IMR-90 (cell line): ENCODE results near the gene ACKR4. TPM values are rescaled to one million over a fixed set of nuclear protein-coding genes. Genes with fewer than 3 reads are reported as not detected.

Experiments used
- ATAC-seq: fragments of 200-7000 bp; cut with Tn5 transposase; 2 replicates; pipeline ENCODE4 v1.9.1; 2020; ENCODE audit warnings: low read depth, mild to moderate bottlenecking, moderate library complexity
- BruUV-seq: library from RNA; stranded (reverse); fragments of 400-500 nt; replicated peaks from 2 replicates; lab custom pipeline; 2021; lab: Mats Ljungman, UMichigan
- CTCF ChIA-PET: fragments of 300-600 bp; formaldehyde crosslinking; extraction: SDS; loops from one replicate; lab custom pipeline; 2021; ENCODE audit warnings: antibody characterized with exemption; lab: Yijun Ruan, JAX
- POLR2A ChIA-PET: fragments of 300-600 bp; sonication (Branson Sonifier 250); formaldehyde crosslinking; loops from one replicate; lab custom pipeline; 2022; ENCODE audit warnings: antibody characterized with exemption; ENCODE audit not compliant: unreplicated experiment; lab: Charles Lee
- DNase-seq: peaks from one replicate; pipeline ENCODE4 v3.0.0; 2013
- H2AFZ ChIP-seq: replicated peaks from 2 replicates; pipeline ENCODE3; 2013; ENCODE audit warnings: low read length, mild to moderate bottlenecking; ENCODE audit not compliant: poor library complexity
- H2AK5ac ChIP-seq: 2 replicates; pipeline ENCODE4 v1.6.1; 2013; ENCODE audit warnings: low read depth, low read length, inconsistent platforms
- H2AK9ac ChIP-seq: replicated peaks from 2 replicates; pipeline ENCODE3; 2013; ENCODE audit warnings: mild to moderate bottlenecking, low read depth, low read length, moderate library complexity; ENCODE audit not compliant: poor library complexity
- H2BK120ac ChIP-seq: 2 replicates; pipeline ENCODE4 v1.6.1; 2013; ENCODE audit warnings: low read depth, low read length, inconsistent platforms
- H2BK15ac ChIP-seq: 3 replicates; pipeline ENCODE4 v1.6.1; 2013; ENCODE audit warnings: low read depth, low read length, inconsistent platforms
- H2BK20ac ChIP-seq: 2 replicates; pipeline ENCODE4 v1.6.1; 2013; ENCODE audit warnings: low read depth, mild to moderate bottlenecking, inconsistent platforms, low read length, moderate library complexity
- H2BK5ac ChIP-seq: 2 replicates; pipeline ENCODE4 v1.6.1; 2013; ENCODE audit warnings: mild to moderate bottlenecking, low read depth, low read length, inconsistent platforms; ENCODE audit not compliant: poor library complexity, severe bottlenecking
- H3K14ac ChIP-seq: replicated peaks from 2 replicates; pipeline ENCODE4 v1.6.1; 2013; ENCODE audit warnings: low read depth, low read length, inconsistent platforms
- H3K18ac ChIP-seq: 2 replicates; pipeline ENCODE4 v1.6.1; 2013; ENCODE audit warnings: low read depth, low read length, control low read depth
- H3K23ac ChIP-seq: 2 replicates; pipeline ENCODE4 v1.6.1; 2013; ENCODE audit warnings: low read depth, low read length, inconsistent platforms
- H3K27ac ChIP-seq: 2 replicates; pipeline ENCODE4 v1.5.1; 2013; ENCODE audit warnings: mild to moderate bottlenecking, control low read depth, low read length; ENCODE audit not compliant: insufficient read depth
- H3K27me3 ChIP-seq: 2 replicates; pipeline ENCODE4 v1.6.1; 2013; ENCODE audit warnings: low read length; ENCODE audit not compliant: control insufficient read depth, insufficient read depth
- H3K36me3 ChIP-seq: 2 replicates; pipeline ENCODE4 v1.6.1; 2013; ENCODE audit warnings: low read length, mixed read lengths; ENCODE audit not compliant: control insufficient read depth, insufficient read depth
- H3K4ac ChIP-seq: 2 replicates; pipeline ENCODE4 v1.6.1; 2013; ENCODE audit warnings: low read depth, low read length, inconsistent platforms
- H3K4me1 ChIP-seq: 2 replicates; pipeline ENCODE4 v1.6.1; 2013; ENCODE audit warnings: low read length, mixed read lengths; ENCODE audit not compliant: control insufficient read depth, insufficient read depth
- H3K4me2 ChIP-seq: 2 replicates; pipeline ENCODE4 v1.6.1; 2013; ENCODE audit warnings: low read depth, mild to moderate bottlenecking, control low read depth, low read length, moderate library complexity
- H3K4me3 ChIP-seq: 2 replicates; pipeline ENCODE4 v1.5.1; 2013; ENCODE audit warnings: low read depth, mild to moderate bottlenecking, control low read depth, low read length, moderate library complexity; ENCODE audit not compliant: insufficient read depth
- H3K56ac ChIP-seq: 2 replicates; pipeline ENCODE4 v1.6.1; 2013; ENCODE audit warnings: low read length, inconsistent platforms; ENCODE audit not compliant: insufficient read depth; ENCODE audit errors: extremely low read depth
- H3K79me1 ChIP-seq, 2 experiments: 2 replicates each; pipeline ENCODE4 v1.6.1; 2013; ENCODE audit warnings: low read length in 2 of 2, inconsistent platforms in 1 of 2, low read depth in 1 of 2
- H3K9ac ChIP-seq: 2 replicates; pipeline ENCODE4 v1.6.1; 2013; ENCODE audit warnings: low read depth, low read length, control low read depth
- H3K9me1 ChIP-seq: 2 replicates; pipeline ENCODE4 v1.6.1; 2013; ENCODE audit warnings: low read length, inconsistent platforms; ENCODE audit not compliant: insufficient read depth
- H3K9me3 ChIP-seq: 2 replicates; pipeline ENCODE4 v1.6.1; 2013; ENCODE audit warnings: low read length; ENCODE audit not compliant: control insufficient read depth, insufficient read depth
- H4K20me1 ChIP-seq: 2 replicates; pipeline ENCODE4 v1.6.1; 2013; ENCODE audit warnings: low read length, inconsistent platforms; ENCODE audit not compliant: insufficient read depth
- H4K5ac ChIP-seq: 2 replicates; pipeline ENCODE4 v1.6.1; 2013; ENCODE audit warnings: mild to moderate bottlenecking, low read depth, low read length, control low read depth
- H4K8ac ChIP-seq, 2 experiments: 2 replicates each; pipeline ENCODE4 v1.6.1; 2013; ENCODE audit warnings: low read depth in 2 of 2, low read length in 2 of 2, control low read depth in 1 of 2, inconsistent platforms in 1 of 2
- H4K91ac ChIP-seq: 2 replicates; pipeline ENCODE4 v1.6.1; 2013; ENCODE audit warnings: low read depth, low read length, inconsistent platforms; ENCODE audit not compliant: insufficient read depth
- CEBPB ChIP-seq: IDR thresholded peaks from 2 replicates; pipeline ENCODE4 v1.6.1; 2012; ENCODE audit warnings: low read depth, low read length, improper control_type of control experiment
- CHD1 ChIP-seq: IDR thresholded peaks from 2 replicates; pipeline ENCODE4 v1.6.1; 2012; ENCODE audit warnings: low read depth, low read length, improper control_type of control experiment
- FOS ChIP-seq: fragments of 150-350 bp; IDR thresholded peaks from 2 replicates; pipeline ENCODE4 v1.6.1; 2016; ENCODE audit warnings: low read depth, low read length
- MAFK ChIP-seq: IDR thresholded peaks from 2 replicates; pipeline ENCODE4 v1.6.1; 2012; ENCODE audit warnings: low read depth, low read length, improper control_type of control experiment
- MAZ ChIP-seq: IDR thresholded peaks from 2 replicates; pipeline ENCODE4 v1.6.1; 2012; ENCODE audit warnings: low read depth, mild to moderate bottlenecking, low read length, improper control_type of control experiment, moderate library complexity, borderline replicate concordance
- MXI1 ChIP-seq: IDR thresholded peaks from 2 replicates; pipeline ENCODE4 v1.6.1; 2012; ENCODE audit warnings: low read depth, mild to moderate bottlenecking, low read length, moderate library complexity, borderline replicate concordance
- NFE2L2 ChIP-seq: fragments of 150-350 bp; IDR thresholded peaks from 2 replicates; pipeline ENCODE4 v1.6.1; 2016; ENCODE audit warnings: low read depth, mild to moderate bottlenecking, low read length
- POLR2A ChIP-seq: IDR thresholded peaks from 2 replicates; pipeline ENCODE4 v1.6.1; 2012; ENCODE audit warnings: mild to moderate bottlenecking, low read depth, low read length
- RAD21 ChIP-seq: IDR thresholded peaks from 2 replicates; pipeline ENCODE4 v1.6.1; 2012; ENCODE audit warnings: low read length, improper control_type of control experiment
- RCOR1 ChIP-seq: IDR thresholded peaks from 2 replicates; pipeline ENCODE4 v1.6.1; 2012; ENCODE audit warnings: mild to moderate bottlenecking, low read length, improper control_type of control experiment; ENCODE audit not compliant: insufficient replicate concordance
- RFX5 ChIP-seq: IDR thresholded peaks from 2 replicates; pipeline ENCODE4 v1.8.0; 2012; ENCODE audit warnings: low read depth, mild to moderate bottlenecking, low read length, moderate library complexity
- SMC3 ChIP-seq: fragments of 150-350 bp; IDR thresholded peaks from 2 replicates; pipeline ENCODE4 v1.6.1; 2016; ENCODE audit warnings: low read depth, mild to moderate bottlenecking, antibody characterized with exemption, low read length, moderate library complexity
- WGBS, 2 experiments: methylation state at CpG; one replicate each; pipeline versions ENCODE4 v1.1.5 to v1.1.7; 2013; ENCODE audit warnings: missing lambda C conversion rate in 2 of 2; ENCODE audit not compliant: insufficient read length in 1 of 2; ENCODE audit errors: extremely low coverage in 2 of 2; 5-methylcytosine and 5-hydroxymethylcytosine counted together
- dilution Hi-C: fragments of 300-500 bp; cut with HindIII; formaldehyde crosslinking; loops from one replicate; pipeline ENCODE4 v1.14.3; 2018; ENCODE audit warnings: low sequenced_read_pairs; ENCODE audit not compliant: unreplicated experiment
- in situ Hi-C: fragments of 300-500 bp; cut with MboI; formaldehyde crosslinking; loops from 3 replicates; pipeline ENCODE4 v1.14.3; 2019; ENCODE audit warnings: low sequenced_read_pairs, inconsistent platforms, mixed read lengths
- intact Hi-C: fragments of 100-400 bp; cut with micrococcal nuclease; formaldehyde crosslinking; loops from 2 replicates; pipeline ENCODE4 v1.10.0; 2022
- polyA plus RNA-seq, 3 experiments: library from polyadenylated mRNA; depleted of rRNA; stranded (reverse); fragments of >200 nt; gene quantifications; 2 replicates each; pipeline ENCODE4 v1.2.3, GENCODE V29; 2012; ENCODE audit warnings: low replicate concordance in 1 of 3
- total RNA-seq: library from RNA; depleted of rRNA; stranded (reverse); fragments of >200 nt; gene quantifications from 2 replicates; pipeline ENCODE4 v1.2.3, GENCODE V29; 2012
- TF ChIP-seq, protein P1 (sequence below): fragments of 150-350 bp; IDR thresholded peaks from 2 replicates; pipeline ENCODE4 v1.6.1; 2016; ENCODE audit warnings: low read depth, mild to moderate bottlenecking, low read length, moderate library complexity, borderline replicate concordance
- TF ChIP-seq, protein P2 (sequence below): conservative IDR thresholded peaks from 2 replicates; pipeline ENCODE4 v1.5.1; 2012; ENCODE audit warnings: mild to moderate bottlenecking, low read depth, low read length, improper control_type of control experiment
- TF ChIP-seq, protein P3 (sequence below): fragments of 150-350 bp; IDR thresholded peaks from 2 replicates; pipeline ENCODE4 v1.6.1; 2017; ENCODE audit warnings: mild to moderate bottlenecking, antibody characterized with exemption, low read length, low read depth

ACKR4 gene
- total and polyA plus RNA-seq, 2 of the 4 experiments (the other 2 are of a cell fraction) = 0.18 TPM; not detected in 1

DNA sequence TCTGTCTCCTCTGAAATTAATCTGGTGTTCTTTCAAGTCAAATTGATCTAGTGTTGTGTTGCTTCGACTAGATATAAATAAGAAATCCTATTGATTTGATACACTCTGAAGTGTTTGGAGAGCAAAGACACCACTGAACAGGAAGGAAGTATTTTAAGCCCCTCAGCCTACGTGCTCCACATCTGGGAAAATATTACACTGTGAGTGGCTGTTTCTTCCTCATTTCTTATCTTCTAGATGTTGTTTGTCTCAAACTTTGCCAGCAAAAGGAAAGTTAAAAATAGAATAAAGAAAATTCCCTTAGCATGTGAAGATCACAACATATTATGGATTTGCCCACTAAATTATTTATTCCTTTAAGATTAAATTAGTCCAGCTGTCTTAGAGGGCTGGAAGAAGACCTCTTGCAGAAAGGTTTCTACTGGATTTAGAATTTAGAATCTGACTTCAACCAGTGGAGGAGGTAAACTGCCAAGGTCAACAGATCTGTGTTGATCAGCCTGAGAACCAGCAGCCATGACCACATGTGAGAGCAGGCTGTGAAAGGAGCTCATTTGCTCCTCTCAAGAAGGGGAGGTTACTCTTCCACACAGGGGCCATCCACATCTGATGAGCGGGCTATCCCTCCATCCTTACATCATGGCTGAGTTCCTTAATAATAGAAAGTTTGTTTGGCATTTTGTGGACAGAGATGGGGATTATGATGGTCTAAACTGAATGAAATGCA lies 46.3 kb upstream of the ACKR4 start:
- in situ Hi-C loops (no loop called here), dilution Hi-C loops (no loop called here), intact Hi-C loops (no loop called here)
- H4K91ac ChIP-seq = peak overlapping the region; percentile 11; the same call in 1 of the 2 replicates
- peak overlapping the region; percentile 72; the same call in 1 of the 2 replicates for H2BK20ac ChIP-seq
- peak overlapping the region; percentile 30 for H2BK120ac ChIP-seq
- H2AFZ ChIP-seq = no peak overlapping the region
- no peaks in the 10 kb centered on the region for H3K27me3 ChIP-seq
- CTCF ChIA-PET = interaction anchor here (0.9 kb wide), 1 partner anchor 15 kb away, joined by 3 read pairs; no protein-coding TSS in a partner anchor
- no peaks in the 10 kb centered on the region for H3K79me1 ChIP-seq
- no peak overlapping the region for H2BK5ac ChIP-seq
- H3K56ac ChIP-seq = no peak overlapping the region
- peak overlapping the region in 1 of 2 experiments; percentile 67; a peak in 1 of 4 replicates for H4K8ac ChIP-seq
- DNase-seq (peak; percentile 26), ATAC-seq (no peak)
- peaks cover 14% of the 10 kb centered on the region for H3K4me1 ChIP-seq
- H3K36me3 ChIP-seq = no peaks in the 10 kb centered on the region
- peak overlapping the region; percentile 38; the same call in 1 of the 2 replicates for H3K14ac ChIP-seq
- H3K9me3 ChIP-seq = no peaks in the 10 kb centered on the region
- H3K4ac ChIP-seq = peak overlapping the region; percentile 51
- BruUV-seq = no TSS peak
- POLR2A ChIA-PET = no interaction called here
- H3K9me1 ChIP-seq = peaks cover 13% of the 10 kb centered on the region
- H3K4me2 ChIP-seq = no peak overlapping the region
- H4K5ac ChIP-seq = peak overlapping the region; percentile 55
- peak overlapping the region; percentile 45; the same call in 1 of the 2 replicates for H3K23ac ChIP-seq
- H3K9ac ChIP-seq = no peak overlapping the region
- no peak overlapping the region for H3K27ac ChIP-seq
- no peak overlapping the region for H3K4me3 ChIP-seq
- no CpG with 5 or more reads among the region's 3 CpGs for WGBS, 2 experiments
- peak overlapping the region; percentile 47 for H2AK5ac ChIP-seq
- H3K18ac ChIP-seq = peak overlapping the region; percentile 56; the same call in 1 of the 2 replicates
- peak overlapping the region; percentile 62; the same call in 2 of the 3 replicates for H2BK15ac ChIP-seq
- H4K20me1 ChIP-seq = no peaks in the 10 kb centered on the region
- H2AK9ac ChIP-seq = peak overlapping the region; percentile 53
- TF ChIP-seq FOS (no peak), RAD21 (no peak), POLR2A (no peak), MAZ (no peak), CHD1 (no peak), NFE2L2 (no peak), RCOR1 (no peak), RFX5 (no peak), SMC3 (no peak), MAFK (no peak), MXI1 (no peak), CEBPB (no peak)
- TF ChIP-seq, protein P1, sequence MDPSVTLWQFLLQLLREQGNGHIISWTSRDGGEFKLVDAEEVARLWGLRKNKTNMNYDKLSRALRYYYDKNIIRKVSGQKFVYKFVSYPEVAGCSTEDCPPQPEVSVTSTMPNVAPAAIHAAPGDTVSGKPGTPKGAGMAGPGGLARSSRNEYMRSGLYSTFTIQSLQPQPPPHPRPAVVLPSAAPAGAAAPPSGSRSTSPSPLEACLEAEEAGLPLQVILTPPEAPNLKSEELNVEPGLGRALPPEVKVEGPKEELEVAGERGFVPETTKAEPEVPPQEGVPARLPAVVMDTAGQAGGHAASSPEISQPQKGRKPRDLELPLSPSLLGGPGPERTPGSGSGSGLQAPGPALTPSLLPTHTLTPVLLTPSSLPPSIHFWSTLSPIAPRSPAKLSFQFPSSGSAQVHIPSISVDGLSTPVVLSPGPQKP = no peak
- TF ChIP-seq, protein P2, sequence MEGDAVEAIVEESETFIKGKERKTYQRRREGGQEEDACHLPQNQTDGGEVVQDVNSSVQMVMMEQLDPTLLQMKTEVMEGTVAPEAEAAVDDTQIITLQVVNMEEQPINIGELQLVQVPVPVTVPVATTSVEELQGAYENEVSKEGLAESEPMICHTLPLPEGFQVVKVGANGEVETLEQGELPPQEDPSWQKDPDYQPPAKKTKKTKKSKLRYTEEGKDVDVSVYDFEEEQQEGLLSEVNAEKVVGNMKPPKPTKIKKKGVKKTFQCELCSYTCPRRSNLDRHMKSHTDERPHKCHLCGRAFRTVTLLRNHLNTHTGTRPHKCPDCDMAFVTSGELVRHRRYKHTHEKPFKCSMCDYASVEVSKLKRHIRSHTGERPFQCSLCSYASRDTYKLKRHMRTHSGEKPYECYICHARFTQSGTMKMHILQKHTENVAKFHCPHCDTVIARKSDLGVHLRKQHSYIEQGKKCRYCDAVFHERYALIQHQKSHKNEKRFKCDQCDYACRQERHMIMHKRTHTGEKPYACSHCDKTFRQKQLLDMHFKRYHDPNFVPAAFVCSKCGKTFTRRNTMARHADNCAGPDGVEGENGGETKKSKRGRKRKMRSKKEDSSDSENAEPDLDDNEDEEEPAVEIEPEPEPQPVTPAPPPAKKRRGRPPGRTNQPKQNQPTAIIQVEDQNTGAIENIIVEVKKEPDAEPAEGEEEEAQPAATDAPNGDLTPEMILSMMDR = no peak
- TF ChIP-seq, protein P3, sequence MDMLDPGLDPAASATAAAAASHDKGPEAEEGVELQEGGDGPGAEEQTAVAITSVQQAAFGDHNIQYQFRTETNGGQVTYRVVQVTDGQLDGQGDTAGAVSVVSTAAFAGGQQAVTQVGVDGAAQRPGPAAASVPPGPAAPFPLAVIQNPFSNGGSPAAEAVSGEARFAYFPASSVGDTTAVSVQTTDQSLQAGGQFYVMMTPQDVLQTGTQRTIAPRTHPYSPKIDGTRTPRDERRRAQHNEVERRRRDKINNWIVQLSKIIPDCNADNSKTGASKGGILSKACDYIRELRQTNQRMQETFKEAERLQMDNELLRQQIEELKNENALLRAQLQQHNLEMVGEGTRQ = no peak
